MM.1S (cell line): ENCODE measurements around the gene GRIK5.

Experiments
- DNase-seq: peaks from one replicate; pipeline ENCODE4 v3.0.0-alpha.2; 2015
- H2AFZ ChIP-seq: fragments of 300-600 bp; sonication (generic); 2 replicates; pipeline ENCODE4 v1.6.0; 2016; ENCODE audit warnings: antibody characterized with exemption, low read length
- H3F3A ChIP-seq: fragments of 300-600 bp; sonication (generic); 2 replicates; pipeline ENCODE4 v1.6.1; 2016; ENCODE audit warnings: mild to moderate bottlenecking, antibody characterized with exemption, low read length, moderate library complexity, mixed read lengths; ENCODE audit not compliant: insufficient read depth
- H3K27ac ChIP-seq: fragments of 300-600 bp; sonication (generic); 2 replicates; pipeline ENCODE4 v1.5.1; 2016; ENCODE audit warnings: mild to moderate bottlenecking, low read length
- H3K27me3 ChIP-seq: fragments of 300-600 bp; sonication (generic); replicated peaks from 2 replicates; pipeline ENCODE4 v1.6.0; 2016; ENCODE audit warnings: low read length; ENCODE audit not compliant: insufficient read depth
- H3K36me3 ChIP-seq: fragments of 300-600 bp; sonication (generic); replicated peaks from 2 replicates; pipeline ENCODE4 v1.6.1; 2016; ENCODE audit warnings: mild to moderate bottlenecking, low read length, mixed read lengths; ENCODE audit not compliant: insufficient read depth
- H3K4me1 ChIP-seq: fragments of 300-600 bp; sonication (generic); 2 replicates; pipeline ENCODE4 v1.6.1; 2016; ENCODE audit warnings: low read length, mixed read lengths
- H3K4me2 ChIP-seq: fragments of 300-600 bp; sonication (generic); 2 replicates; pipeline ENCODE4 v1.6.0; 2016; ENCODE audit warnings: low read depth, low read length
- H3K4me3 ChIP-seq: fragments of 300-600 bp; sonication (generic); 2 replicates; pipeline ENCODE4 v1.5.1; 2016; ENCODE audit warnings: low read length, mixed read lengths
- H3K79me2 ChIP-seq: fragments of 300-600 bp; sonication (generic); 2 replicates; pipeline ENCODE4 v1.6.1; 2016; ENCODE audit warnings: mixed run types, low read length, mixed read lengths
- H3K9ac ChIP-seq: fragments of 300-600 bp; sonication (generic); 2 replicates; pipeline ENCODE4 v1.6.1; 2016; ENCODE audit warnings: low read length, mixed read lengths
- H3K9me2 ChIP-seq: fragments of 300-600 bp; sonication (generic); replicated peaks from 2 replicates; pipeline ENCODE4 v1.6.1; 2016; ENCODE audit warnings: mild to moderate bottlenecking, low read length, mixed read lengths; ENCODE audit not compliant: insufficient read depth
- H3K9me3 ChIP-seq: fragments of 300-600 bp; sonication (generic); replicated peaks from 2 replicates; pipeline ENCODE4 v1.6.1; 2016; ENCODE audit warnings: mild to moderate bottlenecking, low read length, mixed read lengths; ENCODE audit not compliant: insufficient read depth
- H4K20me1 ChIP-seq: fragments of 300-600 bp; sonication (generic); 2 replicates; pipeline ENCODE4 v1.6.1; 2016; ENCODE audit warnings: mild to moderate bottlenecking, low read length, moderate library complexity, mixed read lengths; ENCODE audit not compliant: insufficient read depth
- CTCF ChIP-seq: fragments of 300-600 bp; sonication (generic); IDR thresholded peaks from 2 replicates; pipeline ENCODE4 v1.5.1; 2016; ENCODE audit warnings: antibody characterized with exemption, low read length, mixed read lengths
- EZH2 ChIP-seq: fragments of 300-600 bp; sonication (generic); optimal IDR thresholded peaks from 2 replicates; pipeline ENCODE3; 2017; ENCODE audit warnings: low read depth, mild to moderate bottlenecking, antibody characterized with exemption, low read length, mixed read lengths
- EZH2phosphoT487 ChIP-seq: fragments of 300-600 bp; sonication (generic); IDR thresholded peaks from 2 replicates; pipeline ENCODE4 v1.6.1; 2018; ENCODE audit warnings: antibody characterized with exemption, low read length

The GRIK5 gene

GRCh38 chr19:42089191-42089750, 19.3 kb upstream of the GRIK5 start:
- no peaks in the 10 kb centered on the region for H3K79me2 ChIP-seq
- H3K27ac ChIP-seq: no peak overlapping the region
- H4K20me1 ChIP-seq: no peaks in the 10 kb centered on the region
- H3K4me3 ChIP-seq: no peak overlapping the region; the same call in 1 of the 2 replicates
- no peaks in the 10 kb centered on the region for H3K9me3 ChIP-seq
- no peak for DNase-seq
- no peak overlapping the region for H3K9ac ChIP-seq
- H3K4me2 ChIP-seq: peak overlapping the region; percentile 58
- H3K36me3 ChIP-seq: no peaks in the 10 kb centered on the region
- peaks cover 35% of the 10 kb centered on the region for H3K4me1 ChIP-seq
- no peaks in the 10 kb centered on the region for H3K27me3 ChIP-seq
- TF ChIP-seq EZH2phosphoT487 (no peak), CTCF (no peak)
- no peaks in the 10 kb centered on the region for H3K9me2 ChIP-seq
- H3F3A ChIP-seq: peaks cover 25% of the 10 kb centered on the region
- H2AFZ ChIP-seq: peak overlapping the region; percentile 65; the same call in 1 of the 2 replicates

- TF ChIP-seq EZH2phosphoT487 (no peak), EZH2 (no peak)
- Histone ChIP-seq H3F3A (peaks cover 25% of the 10 kb centered on the region), H3K4me2 (peak overlapping the region; percentile 58), H3K9me3 (no peaks in the 10 kb centered on the region), H4K20me1 (no peaks in the 10 kb centered on the region), H2AFZ (peak overlapping the region; percentile 65; the same call in 1 of the 2 replicates), H3K79me2 (no peaks in the 10 kb centered on the region), H3K27ac (no peak overlapping the region), H3K4me3 (no peak overlapping the region; the same call in 1 of the 2 replicates), H3K27me3 (no peaks in the 10 kb centered on the region), H3K9ac (no peak overlapping the region), H3K9me2 (no peaks in the 10 kb centered on the region), H3K36me3 (no peaks in the 10 kb centered on the region), H3K4me1 (peaks cover 35% of the 10 kb centered on the region)
- DNase-seq: no peak
Observed at GRCh38 chr19:42088471-42089190, 18.6 kb upstream of the GRIK5 start.

- peaks cover 31% of the 10 kb centered on the region for H3K4me1 ChIP-seq
- H2AFZ ChIP-seq: no peak overlapping the region
- TF ChIP-seq EZH2: no peak
- no peak for TF ChIP-seq CTCF
- TF ChIP-seq EZH2phosphoT487: no peak
- no peaks in the 10 kb centered on the region for H3K9me3 ChIP-seq
- no peak overlapping the region for H3K9ac ChIP-seq
- H3K36me3 ChIP-seq: no peaks in the 10 kb centered on the region
- no peak for DNase-seq
- no peak overlapping the region for H3K27ac ChIP-seq
- H4K20me1 ChIP-seq: no peaks in the 10 kb centered on the region
- H3F3A ChIP-seq: peaks cover 20% of the 10 kb centered on the region
- no peaks in the 10 kb centered on the region for H3K27me3 ChIP-seq
- no peak overlapping the region for H3K4me2 ChIP-seq
- H3K79me2 ChIP-seq: peaks cover 4% of the 10 kb centered on the region
- H3K4me3 ChIP-seq: no peak overlapping the region
- H3K9me2 ChIP-seq: no peaks in the 10 kb centered on the region
Observed at GRCh38 chr19:42086770-42087550, 17.0 kb upstream of the GRIK5 start.
